Uterus (tissue), 4 donors: ENCODE measurements around the gene CARS1. TPM values are rescaled to one million over a fixed set of nuclear protein-coding genes. Genes with fewer than 3 reads are reported as not detected.

Source experiments
- DNase-seq, 2 donors: peaks; one replicate each; pipeline ENCODE4 v3.0.0-alpha.2; 2019 to 2020
- H3K27ac ChIP-seq, 2 donors: fragments of 200-600 bp; sonication (generic); 1 replicate in 1 of 2; 2 replicates in 1 of 2; pipeline ENCODE4 v1.5.1; 2016 to 2018
- H3K27me3 ChIP-seq, 2 donors: fragments of 200-600 bp; sonication (generic); one replicate each; pipeline ENCODE4 v1.5.1; 2018 to 2019; ENCODE audit warnings: control low read depth in 1 of 2
- H3K36me3 ChIP-seq, 2 donors: fragments of 200-600 bp; sonication (generic); one replicate each; pipeline ENCODE4 v1.5.1; 2019; ENCODE audit warnings: control low read depth in 1 of 2
- H3K4me1 ChIP-seq, 2 donors: fragments of 200-600 bp; sonication (generic); one replicate each; pipeline ENCODE4 v1.5.1; 2018 to 2019; ENCODE audit warnings: control low read depth in 1 of 2
- H3K4me3 ChIP-seq, 2 donors: fragments of 200-600 bp; sonication (generic); 1 replicate in 1 of 2; 2 replicates in 1 of 2; pipeline ENCODE4 v1.5.1; 2018 to 2019; ENCODE audit warnings: mild to moderate bottlenecking in 1 of 2
- H3K9me3 ChIP-seq, 2 donors: fragments of 200-600 bp; sonication (generic); one replicate each; pipeline ENCODE4 v1.5.1; 2019; ENCODE audit warnings: control low read depth in 1 of 2
- CTCF ChIP-seq, 4 experiments: fragments of 200-600 bp in 2 of 4; fragments of 450-650 bp in 2 of 4; sonication (generic) in 2 of 4; IDR thresholded peaks; one replicate each; pipeline ENCODE4 v1.5.1; 2016 to 2019; ENCODE audit warnings: antibody characterized with exemption in 4 of 4, mild to moderate bottlenecking in 2 of 4, moderate library complexity in 1 of 4
- POLR2A ChIP-seq, 2 donors: fragments of 450-650 bp; IDR thresholded peaks; one replicate each; pipeline ENCODE4 v1.6.1; 2016; ENCODE audit warnings: antibody characterized with exemption in 2 of 2, mild to moderate bottlenecking in 1 of 2, moderate library complexity in 1 of 2
- intact Hi-C: fragments of 100-400 bp; cut with DNase I; formaldehyde crosslinking; loops from one replicate; pipeline ENCODE4 v1.15.1; 2023; ENCODE audit warnings: low total_unique reads
- total RNA-seq, 4 donors: library from RNA; depleted of rRNA in 3 of 4; stranded (reverse); fragments of >200 nt in 3 of 4; gene quantifications; one replicate each; pipeline versions ENCODE4 v1.1.0 to v1.2.4, GENCODE V29; 2014 to 2023
- donor health status: DM: yes; HTN: yes; CAD: no.

The CARS1 gene
- total RNA-seq, 4 donors from 2014 or later = 13.2 to 39.5 (median 27.4) TPM

- Histone ChIP-seq H3K27me3 (no peaks in the 10 kb centered on the region), H3K9me3 (no peaks in the 10 kb centered on the region), H3K27ac (no peak overlapping the region), H3K4me1 (peaks cover 7 to 13% of the 10 kb centered on the region in 2 donors), H3K4me3 (no peak overlapping the region), H3K36me3 (no peaks in the 10 kb centered on the region)
- intact Hi-C loops = no loop called here
- no peak for DNase-seq
- no peak for TF ChIP-seq CTCF (IDR thresholded peaks at IDR 0.05)
Measured at GRCh38 chr11:3052567-3052966, 4.7 kb downstream of the CARS1 start.

GRCh38 chr11:3052109-3052479 lies 5.1 kb downstream of the CARS1 start:
- Histone ChIP-seq H3K4me3 (no peak overlapping the region), H3K9me3 (no peaks in the 10 kb centered on the region), H3K27ac (no peak overlapping the region), H3K36me3 (no peaks in the 10 kb centered on the region), H3K4me1 (peaks cover 7 to 13% of the 10 kb centered on the region in 2 donors), H3K27me3 (no peaks in the 10 kb centered on the region)
- no peak for DNase-seq
- TF ChIP-seq CTCF (IDR thresholded peaks at IDR 0.05) = no peak
- TF ChIP-seq POLR2A (IDR thresholded peaks at IDR 0.05) = no peak
- intact Hi-C loops = no loop called here

GRCh38 chr11:3051196-3052108 lies 5.8 kb downstream of the CARS1 start:
- DNase-seq = no peak
- H3K27ac ChIP-seq = no peak overlapping the region
- TF ChIP-seq POLR2A (IDR thresholded peaks at IDR 0.05) = no peak
- no peak for TF ChIP-seq CTCF (IDR thresholded peaks at IDR 0.05)

GRCh38 chr11:3050386-3051195 lies 6.6 kb downstream of the CARS1 start:
- Histone ChIP-seq H3K27ac (peak overlapping the region in 1 of 2 donors; percentile 58), H3K36me3 (no peaks in the 10 kb centered on the region), H3K27me3 (no peaks in the 10 kb centered on the region), H3K9me3 (no peaks in the 10 kb centered on the region), H3K4me3 (no peak overlapping the region), H3K4me1 (peaks cover 0 to 5% of the 10 kb centered on the region in 2 donors)
- DNase-seq = no peak
- TF ChIP-seq CTCF (IDR thresholded peaks at IDR 0.05) (no peak), POLR2A (IDR thresholded peaks at IDR 0.05) (no peak)
- intact Hi-C loops = no loop called here

More at GRCh38 chr11:3051196-3052108, 5.8 kb downstream of the CARS1 start:
- no peaks in the 10 kb centered on the region for H3K27me3 ChIP-seq
- H3K4me3 ChIP-seq = no peak overlapping the region
- intact Hi-C loops = no loop called here
- no peaks in the 10 kb centered on the region for H3K9me3 ChIP-seq
- H3K4me1 ChIP-seq = peaks cover 7 to 9% of the 10 kb centered on the region in 2 donors
- H3K36me3 ChIP-seq = no peaks in the 10 kb centered on the region
